HG02642 (cell line): Measurements from ENCODE around the gene SPACA7.

Experiments
- ATAC-seq: cut with Tn5 transposase; IDR thresholded peaks from one replicate; pipeline ENCODE4 v1.9.1; 2021; ENCODE audit warnings: mild to moderate bottlenecking; ENCODE audit not compliant: unreplicated experiment, poor library complexity

SPACA7 gene

GRCh38 chr13:112445411-112446271, 69.5 kb downstream of the SPACA7 start:
- no peak for ATAC-seq

- no peak for ATAC-seq
Measured at GRCh38 chr13:112446347-112446861, 70.2 kb downstream of the SPACA7 start.

GRCh38 chr13:112446867-112447266, 70.7 kb downstream of the SPACA7 start:
- no peak for ATAC-seq

- no peak for ATAC-seq
Measured at GRCh38 chr13:112447306-112447705, 71.2 kb downstream of the SPACA7 start.

- ATAC-seq, result no peak
Measured at GRCh38 chr13:112447761-112448603, 71.8 kb downstream of the SPACA7 start.

- no peak for ATAC-seq
Measured at GRCh38 chr13:112448621-112449544, 72.7 kb downstream of the SPACA7 start.

GRCh38 chr13:112449545-112449930, 73.4 kb downstream of the SPACA7 start:
- ATAC-seq, result no peak

- ATAC-seq, result no peak
Measured at GRCh38 chr13:112450118-112450903, 74.2 kb downstream of the SPACA7 start.

- ATAC-seq, result no peak
Measured at GRCh38 chr13:112450904-112451240, 74.7 kb downstream of the SPACA7 start.

GRCh38 chr13:112451512-112452379, 75.6 kb downstream of the SPACA7 start:
- ATAC-seq, result no peak

- ATAC-seq, result no peak
Measured at GRCh38 chr13:112452380-112453206, 76.4 kb downstream of the SPACA7 start.

- ATAC-seq, result no peak
Measured at GRCh38 chr13:112453207-112453829, 77.2 kb downstream of the SPACA7 start.

- ATAC-seq, result no peak
Measured at GRCh38 chr13:112453874-112454647, 77.9 kb downstream of the SPACA7 start.

GRCh38 chr13:112454648-112455334, 78.6 kb downstream of the SPACA7 start:
- no peak for ATAC-seq

GRCh38 chr13:112455476-112456059, 79.4 kb downstream of the SPACA7 start:
- ATAC-seq, result no peak
